Hematopoietic multipotent progenitor cell treated with erythropoietin and hydrocortisone succinate and interleukin-3 and kit ligand, for 17 days (in vitro differentiated cells): ENCODE measurements around the gene EQTN.

Experiments used
- DNase-seq: peaks from one replicate; pipeline ENCODE4 v3.0.0-alpha.2; 2015; ENCODE audit warnings: low spot score

Gene EQTN

GRCh38 chr9:27297050-27297449 is at the start of gene EQTN:
TSS of gene EQTN (minus strand) at chr9:27297150. CDS start at chr9:27297055, 95 bp downstream.
- no peak for DNase-seq

- no peak for DNase-seq
Measured at GRCh38 chr9:27344776-27345175, 47.8 kb upstream of the EQTN start.

- no peak for DNase-seq
Measured at GRCh38 chr9:27341545-27342294, 44.8 kb upstream of the EQTN start.

GRCh38 chr9:27340961-27341511 is 44.1 kb upstream of the EQTN start:
- DNase-seq, result no peak

GRCh38 chr9:27340285-27340674 is 43.3 kb upstream of the EQTN start:
- DNase-seq, result no peak

- DNase-seq, result no peak
Measured at GRCh38 chr9:27339661-27340284, 42.8 kb upstream of the EQTN start.

GRCh38 chr9:27338527-27338903 is 41.6 kb upstream of the EQTN start:
- no peak for DNase-seq

GRCh38 chr9:27337833-27338526 is 41.0 kb upstream of the EQTN start:
- no peak for DNase-seq

- DNase-seq, result no peak
Measured at GRCh38 chr9:27337236-27337635, 40.3 kb upstream of the EQTN start.

GRCh38 chr9:27336829-27337228 is 39.9 kb upstream of the EQTN start:
- no peak for DNase-seq

GRCh38 chr9:27336126-27336525 is 39.2 kb upstream of the EQTN start:
- no peak for DNase-seq

- no peak for DNase-seq
Measured at GRCh38 chr9:27335075-27335474, 38.1 kb upstream of the EQTN start.

- DNase-seq, result peak; percentile 71
Measured at GRCh38 chr9:27333241-27334052, 36.5 kb upstream of the EQTN start.

- no peak for DNase-seq
Measured at GRCh38 chr9:27331393-27331792, 34.4 kb upstream of the EQTN start.

GRCh38 chr9:27329291-27329690 is 32.3 kb upstream of the EQTN start:
- no peak for DNase-seq

GRCh38 chr9:27328483-27328882 is 31.5 kb upstream of the EQTN start:
- no peak for DNase-seq

- DNase-seq, result no peak
Measured at GRCh38 chr9:27311184-27311583, 14.2 kb upstream of the EQTN start.

- DNase-seq, result no peak
Measured at GRCh38 chr9:27310582-27310981, 13.6 kb upstream of the EQTN start.

GRCh38 chr9:27308691-27309390 is 11.9 kb upstream of the EQTN start:
- no peak for DNase-seq

GRCh38 chr9:27304521-27304920 is 7.6 kb upstream of the EQTN start:
- DNase-seq, result no peak

- no peak for DNase-seq
Measured at GRCh38 chr9:27303219-27303618, 6.3 kb upstream of the EQTN start.
